HL-60 (cell line): ENCODE data around the gene HIPK2.

Source experiments
- GABPA ChIP-seq: IDR thresholded peaks from 2 replicates; pipeline ENCODE4 v1.6.1; 2012; ENCODE audit warnings: low read depth
- TF ChIP-seq, protein P1 (sequence below): IDR thresholded peaks from one replicate; pipeline ENCODE4 v1.5.1; 2011; ENCODE audit warnings: low read length, control low read depth, inconsistent platforms; ENCODE audit not compliant: insufficient read depth

DNA sequence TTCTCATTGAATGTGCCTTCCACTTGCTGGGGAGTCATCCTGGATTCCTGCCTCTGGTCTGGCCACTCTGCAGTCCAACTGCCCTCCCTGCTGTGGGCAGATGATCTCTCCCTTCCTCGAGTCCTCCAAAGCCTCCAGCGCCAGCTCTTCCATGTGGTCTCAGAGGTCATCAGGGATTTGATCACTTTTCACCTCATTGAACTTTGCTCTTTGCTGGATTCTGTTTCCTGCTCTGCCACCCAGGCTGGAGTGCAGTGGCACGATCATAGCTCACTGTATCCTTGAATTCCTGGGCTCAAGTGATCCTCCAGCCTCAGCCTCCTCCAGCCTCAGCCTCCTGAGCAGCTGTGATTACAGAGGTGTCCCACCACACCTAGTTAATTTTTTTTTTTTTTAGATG is 29.2 kb upstream of the HIPK2 start:
- no peak for TF ChIP-seq GABPA
- TF ChIP-seq, protein P1, sequence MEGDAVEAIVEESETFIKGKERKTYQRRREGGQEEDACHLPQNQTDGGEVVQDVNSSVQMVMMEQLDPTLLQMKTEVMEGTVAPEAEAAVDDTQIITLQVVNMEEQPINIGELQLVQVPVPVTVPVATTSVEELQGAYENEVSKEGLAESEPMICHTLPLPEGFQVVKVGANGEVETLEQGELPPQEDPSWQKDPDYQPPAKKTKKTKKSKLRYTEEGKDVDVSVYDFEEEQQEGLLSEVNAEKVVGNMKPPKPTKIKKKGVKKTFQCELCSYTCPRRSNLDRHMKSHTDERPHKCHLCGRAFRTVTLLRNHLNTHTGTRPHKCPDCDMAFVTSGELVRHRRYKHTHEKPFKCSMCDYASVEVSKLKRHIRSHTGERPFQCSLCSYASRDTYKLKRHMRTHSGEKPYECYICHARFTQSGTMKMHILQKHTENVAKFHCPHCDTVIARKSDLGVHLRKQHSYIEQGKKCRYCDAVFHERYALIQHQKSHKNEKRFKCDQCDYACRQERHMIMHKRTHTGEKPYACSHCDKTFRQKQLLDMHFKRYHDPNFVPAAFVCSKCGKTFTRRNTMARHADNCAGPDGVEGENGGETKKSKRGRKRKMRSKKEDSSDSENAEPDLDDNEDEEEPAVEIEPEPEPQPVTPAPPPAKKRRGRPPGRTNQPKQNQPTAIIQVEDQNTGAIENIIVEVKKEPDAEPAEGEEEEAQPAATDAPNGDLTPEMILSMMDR = no peak
